Hepatocyte (in vitro differentiated cells): ENCODE data around the gene ZNF512. TPM values are rescaled to one million over a fixed set of nuclear protein-coding genes. Genes with fewer than 3 reads are reported as not detected.
A peak's percentile ranks its signal among the peaks of the same experiment; 100 is the strongest.
"Not testable (repeated sequence)": the region's sequence is repeated elsewhere in the genome, so short reads cannot be mapped to it uniquely, and the experiment has no call there.

Experiments used
- DNase-seq: peaks from one replicate; pipeline ENCODE4 v3.0.0-alpha.2; 2016; ENCODE audit warnings: low spot score
- H2AFZ ChIP-seq: fragments of 200-600 bp; sonication (generic); 2 replicates; pipeline ENCODE4 v1.6.0; 2016; ENCODE audit warnings: antibody characterized with exemption, mild to moderate bottlenecking
- H3K27ac ChIP-seq: fragments of 200-600 bp; sonication (generic); 2 replicates; pipeline ENCODE4 v1.5.1; 2016; ENCODE audit warnings: mild to moderate bottlenecking
- H3K27me3 ChIP-seq: fragments of 200-600 bp; sonication (generic); 2 replicates; pipeline ENCODE4 v1.6.1; 2016
- H3K36me3 ChIP-seq: fragments of 200-600 bp; sonication (generic); replicated peaks from 2 replicates; pipeline ENCODE4 v1.5.1; 2016; ENCODE audit warnings: low read depth; ENCODE audit not compliant: insufficient read depth
- H3K4me1 ChIP-seq: fragments of 200-600 bp; sonication (generic); 2 replicates; pipeline ENCODE4 v1.5.1; 2016; ENCODE audit warnings: mild to moderate bottlenecking, moderate library complexity; ENCODE audit not compliant: insufficient read depth
- H3K4me2 ChIP-seq: fragments of 200-600 bp; sonication (generic); 2 replicates; pipeline ENCODE4 v1.6.0; 2016
- H3K4me3 ChIP-seq: fragments of 200-600 bp; sonication (generic); 2 replicates; pipeline ENCODE4 v1.5.1; 2016; ENCODE audit warnings: mild to moderate bottlenecking
- H3K79me2 ChIP-seq: fragments of 200-600 bp; sonication (generic); 2 replicates; pipeline ENCODE4 v1.6.0; 2017; ENCODE audit warnings: mild to moderate bottlenecking
- H3K9me2 ChIP-seq: fragments of 200-600 bp; sonication (generic); replicated peaks from 2 replicates; pipeline ENCODE4 v1.6.0; 2017; ENCODE audit warnings: mild to moderate bottlenecking; ENCODE audit not compliant: insufficient read depth
- H3K9me3 ChIP-seq: fragments of 200-600 bp; sonication (generic); 2 replicates; pipeline ENCODE4 v1.5.1; 2016; ENCODE audit warnings: low read depth, mild to moderate bottlenecking
- H4K20me1 ChIP-seq: fragments of 200-600 bp; sonication (generic); 2 replicates; pipeline ENCODE4 v1.6.0; 2016; ENCODE audit warnings: mild to moderate bottlenecking; ENCODE audit not compliant: insufficient read depth, poor library complexity, severe bottlenecking
- EZH2 ChIP-seq: fragments of 200-600 bp; sonication (generic); IDR thresholded peaks from 2 replicates; pipeline ENCODE4 v1.6.1; 2016; ENCODE audit warnings: antibody characterized with exemption, mild to moderate bottlenecking, borderline replicate concordance
- EZH2phosphoT487 ChIP-seq: fragments of 200-600 bp; sonication (generic); IDR thresholded peaks from one replicate; pipeline ENCODE4 v1.6.1; 2018; ENCODE audit warnings: antibody characterized with exemption, mild to moderate bottlenecking, low read depth, moderate library complexity; ENCODE audit not compliant: unreplicated experiment, severe bottlenecking
- WGBS: methylation state at CpG from one replicate; pipeline ENCODE4 v1.1.6; 2016; ENCODE audit warnings: low lambda C conversion rate; ENCODE audit errors: missing lambda C conversion rate; 5-methylcytosine and 5-hydroxymethylcytosine counted together
- polyA plus RNA-seq: library from polyadenylated mRNA; unstranded; fragments of >200 nt; fragmentation: Nextera tagmentation; extraction: Ambion mirVana; gene quantifications from 2 replicates; pipeline ENCODE4 v1.2.1, GENCODE V29; 2016
- total RNA-seq: library from RNA; depleted of rRNA; stranded (reverse); fragments of >200 nt; gene quantifications from 2 replicates; pipeline ENCODE4 v1.2.3, GENCODE V29; 2014
- TF ChIP-seq, protein P1 (sequence below): fragments of 200-600 bp; sonication (generic); IDR thresholded peaks from 2 replicates; pipeline ENCODE4 v1.5.1; 2016; ENCODE audit warnings: antibody characterized with exemption, mild to moderate bottlenecking; ENCODE audit not compliant: poor library complexity

Gene ZNF512
- total and polyA plus RNA-seq, 2 experiments from 2014 or later = 19.9 to 27.7 TPM

DNA sequence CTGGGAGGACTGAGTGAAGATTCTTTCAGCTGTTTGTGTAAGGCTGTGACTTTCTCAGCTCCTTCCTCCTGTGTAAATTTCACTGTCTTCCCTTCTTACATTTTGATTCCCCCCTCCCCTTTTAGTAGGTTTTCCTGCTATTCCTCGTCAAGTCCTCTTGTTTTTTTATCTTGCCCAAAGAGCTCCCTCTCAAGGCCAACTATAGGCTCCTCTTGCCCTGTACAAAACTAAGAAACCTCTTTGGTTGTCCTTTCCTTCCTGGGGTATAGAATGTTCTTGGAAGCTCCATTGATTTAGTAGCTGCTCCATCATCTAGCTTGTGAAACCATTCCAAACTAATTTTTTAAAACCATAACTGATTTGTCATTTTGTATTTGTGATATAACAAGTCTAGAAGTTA is 38.7 kb downstream of the ZNF512 start:
- Histone ChIP-seq H3K79me2 (no peaks in the 10 kb centered on the region), H3K9me3 (no peaks in the 10 kb centered on the region), H4K20me1 (no peaks in the 10 kb centered on the region), H3K9me2 (peaks cover 5% of the 10 kb centered on the region), H3K4me2 (no peak overlapping the region), H2AFZ (no peak overlapping the region), H3K4me1 (no peaks in the 10 kb centered on the region), H3K36me3 (no peaks in the 10 kb centered on the region), H3K27me3 (no peaks in the 10 kb centered on the region), H3K4me3 (no peak overlapping the region), H3K27ac (no peak overlapping the region)
- no peak for DNase-seq
- TF ChIP-seq EZH2 = no peak
- TF ChIP-seq, protein P1, sequence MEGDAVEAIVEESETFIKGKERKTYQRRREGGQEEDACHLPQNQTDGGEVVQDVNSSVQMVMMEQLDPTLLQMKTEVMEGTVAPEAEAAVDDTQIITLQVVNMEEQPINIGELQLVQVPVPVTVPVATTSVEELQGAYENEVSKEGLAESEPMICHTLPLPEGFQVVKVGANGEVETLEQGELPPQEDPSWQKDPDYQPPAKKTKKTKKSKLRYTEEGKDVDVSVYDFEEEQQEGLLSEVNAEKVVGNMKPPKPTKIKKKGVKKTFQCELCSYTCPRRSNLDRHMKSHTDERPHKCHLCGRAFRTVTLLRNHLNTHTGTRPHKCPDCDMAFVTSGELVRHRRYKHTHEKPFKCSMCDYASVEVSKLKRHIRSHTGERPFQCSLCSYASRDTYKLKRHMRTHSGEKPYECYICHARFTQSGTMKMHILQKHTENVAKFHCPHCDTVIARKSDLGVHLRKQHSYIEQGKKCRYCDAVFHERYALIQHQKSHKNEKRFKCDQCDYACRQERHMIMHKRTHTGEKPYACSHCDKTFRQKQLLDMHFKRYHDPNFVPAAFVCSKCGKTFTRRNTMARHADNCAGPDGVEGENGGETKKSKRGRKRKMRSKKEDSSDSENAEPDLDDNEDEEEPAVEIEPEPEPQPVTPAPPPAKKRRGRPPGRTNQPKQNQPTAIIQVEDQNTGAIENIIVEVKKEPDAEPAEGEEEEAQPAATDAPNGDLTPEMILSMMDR = no peak
- TF ChIP-seq EZH2phosphoT487 = no peak
- WGBS = 82% methylated on average over 1 of the region's 1 CpG

DNA sequence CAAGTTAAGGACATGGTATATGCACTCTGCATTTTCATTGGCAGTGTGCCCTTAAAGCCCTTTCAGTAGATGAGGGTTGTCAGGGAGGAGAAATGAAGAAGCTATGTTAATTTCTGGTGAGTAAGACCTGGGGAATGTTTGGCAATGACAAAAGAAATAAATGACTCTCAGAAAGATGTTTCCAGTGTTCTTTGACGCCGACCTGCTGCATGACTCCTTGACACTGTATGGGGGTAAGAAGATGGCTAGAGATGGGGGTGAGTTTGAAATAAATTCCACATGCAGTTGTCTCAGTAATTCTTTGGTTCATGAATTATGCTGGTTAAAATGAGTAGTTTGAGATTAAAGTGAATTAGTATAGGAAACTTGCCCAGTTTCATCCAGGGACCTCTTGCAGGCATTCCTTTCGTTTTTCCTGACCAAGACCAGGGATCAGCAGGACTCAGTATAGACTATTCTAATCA is 40.1 kb downstream of the ZNF512 start:
- Histone ChIP-seq H3K9me2 (peaks cover 5% of the 10 kb centered on the region), H4K20me1 (no peaks in the 10 kb centered on the region), H2AFZ (no peak overlapping the region), H3K4me1 (peaks cover 8% of the 10 kb centered on the region), H3K27me3 (no peaks in the 10 kb centered on the region), H3K79me2 (no peaks in the 10 kb centered on the region), H3K27ac (no peak overlapping the region), H3K36me3 (no peaks in the 10 kb centered on the region), H3K9me3 (no peaks in the 10 kb centered on the region), H3K4me3 (no peak overlapping the region), H3K4me2 (no peak overlapping the region)
- 98% methylated on average over 3 of the region's 3 CpGs for WGBS
- TF ChIP-seq EZH2 (no peak), EZH2phosphoT487 (no peak)
- TF ChIP-seq, protein P1 = no peak
- DNase-seq = no peak

DNA sequence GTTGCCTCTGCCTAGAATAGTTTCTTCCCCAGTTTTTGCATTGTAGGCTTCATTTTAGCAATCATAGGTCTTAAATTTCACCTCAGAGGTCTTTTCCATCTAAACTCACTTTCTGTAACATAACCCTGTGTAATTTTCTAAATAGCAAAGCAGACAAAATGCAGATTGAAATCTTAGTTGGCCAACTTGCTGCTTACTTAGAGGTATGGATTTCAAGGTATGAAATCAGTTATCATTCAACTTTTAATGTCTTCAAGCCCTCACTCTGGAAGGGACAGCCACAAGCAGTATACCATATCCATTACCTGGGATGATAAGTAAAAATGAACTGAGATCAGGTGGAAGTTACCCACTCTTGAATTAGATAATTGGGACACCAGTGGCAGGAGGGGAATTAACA is 42.1 kb downstream of the ZNF512 start:
- Histone ChIP-seq H3K36me3 (no peaks in the 10 kb centered on the region), H3K9me2 (peaks cover 5% of the 10 kb centered on the region), H3K4me2 (no peak overlapping the region), H3K79me2 (peaks cover 8% of the 10 kb centered on the region), H3K9me3 (no peaks in the 10 kb centered on the region), H3K27me3 (no peaks in the 10 kb centered on the region), H2AFZ (no peak overlapping the region), H4K20me1 (no peaks in the 10 kb centered on the region), H3K4me1 (peaks cover 13% of the 10 kb centered on the region), H3K27ac (no peak overlapping the region), H3K4me3 (no peak overlapping the region)
- DNase-seq = no peak
- no peak for TF ChIP-seq EZH2
- TF ChIP-seq, protein P1 = no peak
- no peak for TF ChIP-seq EZH2phosphoT487

DNA sequence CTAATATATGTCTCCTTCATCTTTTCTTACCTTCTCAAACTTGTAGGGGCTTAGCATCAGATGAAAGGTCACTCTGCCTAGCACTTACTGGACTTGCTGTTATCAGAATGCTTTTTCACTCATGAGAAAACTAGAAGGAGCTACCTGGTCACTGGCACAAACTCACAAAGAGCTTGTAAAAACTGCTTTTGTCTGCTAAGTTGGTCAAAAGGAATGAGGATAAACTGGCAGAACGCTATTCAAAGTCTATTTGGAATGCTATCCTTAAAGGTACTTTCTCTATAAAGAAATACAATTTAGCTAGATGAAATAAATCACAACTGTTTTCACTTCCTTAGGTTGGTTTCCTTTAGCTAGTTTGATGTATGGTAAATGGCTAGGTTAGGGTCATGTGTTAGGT is 43.5 kb downstream of the ZNF512 start:
- H3K9me3 ChIP-seq, H2AFZ ChIP-seq, H3K9me2 ChIP-seq, DNase-seq, H3K4me3 ChIP-seq, H3K27me3 ChIP-seq, H3K4me2 ChIP-seq, H3K36me3 ChIP-seq, H4K20me1 ChIP-seq: not testable (repeated sequence)
- Histone ChIP-seq H3K79me2 (peaks cover 13% of the 10 kb centered on the region), H3K27ac (peak overlapping the region; percentile 88), H3K4me1 (peaks cover 14% of the 10 kb centered on the region)
- 76% methylated on average over 1 of the region's 1 CpG for WGBS

DNA sequence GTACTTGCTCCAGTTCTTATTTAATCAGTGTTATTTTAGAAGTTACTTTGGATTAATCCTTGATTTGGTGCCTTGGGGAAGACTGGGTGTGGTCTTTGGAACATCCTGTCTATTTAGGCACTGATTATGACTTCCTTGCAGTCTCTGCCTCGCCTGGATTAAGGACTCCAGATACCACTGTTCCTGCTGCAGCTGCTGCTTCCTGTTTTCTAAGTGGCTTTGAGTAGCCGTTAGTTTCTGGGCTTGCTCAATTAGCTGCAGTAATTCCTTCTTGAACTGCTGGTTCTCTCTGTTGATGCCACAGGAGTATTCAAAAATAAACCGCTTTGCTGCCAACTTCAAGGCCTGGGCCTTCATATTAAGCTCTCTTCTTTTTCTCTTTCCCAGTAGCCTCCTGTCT is 44.1 kb downstream of the ZNF512 start:
- H3K27me3 ChIP-seq, H3K9me3 ChIP-seq, H3K9me2 ChIP-seq, DNase-seq, H3K4me3 ChIP-seq, H2AFZ ChIP-seq, H4K20me1 ChIP-seq, H3K36me3 ChIP-seq: not testable (repeated sequence)
- Histone ChIP-seq H3K27ac (peak overlapping the region; percentile 88), H3K4me1 (peaks cover 14% of the 10 kb centered on the region), H3K79me2 (peaks cover 13% of the 10 kb centered on the region), H3K4me2 (peak overlapping the region; percentile 82)
- 72% methylated on average over 3 of the region's 3 CpGs for WGBS
